ENCODE results near the gene ZNF670. TPM values are rescaled to one million over a fixed set of nuclear protein-coding genes. Genes with fewer than 3 reads are reported as not detected.

Gene ZNF670
- total RNA-seq, 1 donor from 2014 or later: 38.4 TPM

- H3K36me3 ChIP-seq: peaks cover 18% of the 10 kb centered on the region
- no peak overlapping the region for H3K4me3 ChIP-seq
- no peaks in the 10 kb centered on the region for H3K4me1 ChIP-seq
- H3K4me3 Mint-ChIP-seq: no peak overlapping the region
- peaks cover 3% of the 10 kb centered on the region for H3K27me3 Mint-ChIP-seq (ENCODE audit: insufficient read depth, low read depth)
- H3K79me2 ChIP-seq (ENCODE audit: low read depth): peaks cover 98% of the 10 kb centered on the region
- H3K27ac ChIP-seq: no peak overlapping the region
- TF ChIP-seq, protein P1, sequence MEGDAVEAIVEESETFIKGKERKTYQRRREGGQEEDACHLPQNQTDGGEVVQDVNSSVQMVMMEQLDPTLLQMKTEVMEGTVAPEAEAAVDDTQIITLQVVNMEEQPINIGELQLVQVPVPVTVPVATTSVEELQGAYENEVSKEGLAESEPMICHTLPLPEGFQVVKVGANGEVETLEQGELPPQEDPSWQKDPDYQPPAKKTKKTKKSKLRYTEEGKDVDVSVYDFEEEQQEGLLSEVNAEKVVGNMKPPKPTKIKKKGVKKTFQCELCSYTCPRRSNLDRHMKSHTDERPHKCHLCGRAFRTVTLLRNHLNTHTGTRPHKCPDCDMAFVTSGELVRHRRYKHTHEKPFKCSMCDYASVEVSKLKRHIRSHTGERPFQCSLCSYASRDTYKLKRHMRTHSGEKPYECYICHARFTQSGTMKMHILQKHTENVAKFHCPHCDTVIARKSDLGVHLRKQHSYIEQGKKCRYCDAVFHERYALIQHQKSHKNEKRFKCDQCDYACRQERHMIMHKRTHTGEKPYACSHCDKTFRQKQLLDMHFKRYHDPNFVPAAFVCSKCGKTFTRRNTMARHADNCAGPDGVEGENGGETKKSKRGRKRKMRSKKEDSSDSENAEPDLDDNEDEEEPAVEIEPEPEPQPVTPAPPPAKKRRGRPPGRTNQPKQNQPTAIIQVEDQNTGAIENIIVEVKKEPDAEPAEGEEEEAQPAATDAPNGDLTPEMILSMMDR (IDR thresholded peaks at IDR 0.05): no peak
- TF ChIP-seq EZH2phosphoT487 (IDR thresholded peaks at IDR 0.05) (no peak), EZH2 (IDR thresholded peaks at IDR 0.05) (no peak)
- H3K9me3 Mint-ChIP-seq: peaks cover 77% of the 10 kb centered on the region
- H3K36me3 Mint-ChIP-seq: peaks cover 47% of the 10 kb centered on the region
- H2AFZ ChIP-seq (replicated peaks): no peak overlapping the region
- DNase-seq (ENCODE audit: low spot score): no peak
- no peak overlapping the region for H3K4me2 ChIP-seq
- no peaks in the 10 kb centered on the region for H3K4me1 Mint-ChIP-seq
- H3K27me3 ChIP-seq: no peaks in the 10 kb centered on the region
- no peak overlapping the region for H3K9ac ChIP-seq
- no peak overlapping the region for H3K27ac Mint-ChIP-seq
- no peaks in the 10 kb centered on the region for H3F3A ChIP-seq (ENCODE audit: low read depth)
- H4K20me1 ChIP-seq (ENCODE audit: low read depth): no peaks in the 10 kb centered on the region
- H3K9me3 ChIP-seq (ENCODE audit: low read depth): peaks cover 30% of the 10 kb centered on the region
Measured at GRCh38 chr1:247070645-247071044, 8.0 kb downstream of the ZNF670 start.

- H3K27ac ChIP-seq: no peak overlapping the region
- no peak overlapping the region for H3K4me3 ChIP-seq
- no peaks in the 10 kb centered on the region for H4K20me1 ChIP-seq (ENCODE audit: low read depth)
- peaks cover 86% of the 10 kb centered on the region for H3K9me3 Mint-ChIP-seq
- peaks cover 9% of the 10 kb centered on the region for H3K9me3 ChIP-seq (ENCODE audit: low read depth)
- H3K36me3 Mint-ChIP-seq: peaks cover 52% of the 10 kb centered on the region
- no peaks in the 10 kb centered on the region for H3K27me3 ChIP-seq
- TF ChIP-seq EZH2 (IDR thresholded peaks at IDR 0.05) (no peak), EZH2phosphoT487 (IDR thresholded peaks at IDR 0.05) (no peak)
- TF ChIP-seq, protein P1 (IDR thresholded peaks at IDR 0.05): no peak
- H3K27ac Mint-ChIP-seq: no peak overlapping the region
- H3K4me1 Mint-ChIP-seq: no peaks in the 10 kb centered on the region
- H3K79me2 ChIP-seq (ENCODE audit: low read depth): peaks cover 96% of the 10 kb centered on the region
- no peak overlapping the region for H3K4me3 Mint-ChIP-seq
- no peak for DNase-seq (ENCODE audit: low spot score)
- peaks cover 9% of the 10 kb centered on the region for H3K36me3 ChIP-seq
- no peak overlapping the region for H3K4me2 ChIP-seq
- no peak overlapping the region for H2AFZ ChIP-seq (replicated peaks)
- no peaks in the 10 kb centered on the region for H3K4me1 ChIP-seq
- H3K9ac ChIP-seq: no peak overlapping the region
- peaks cover 3% of the 10 kb centered on the region for H3K27me3 Mint-ChIP-seq (ENCODE audit: insufficient read depth, low read depth)
- no peaks in the 10 kb centered on the region for H3F3A ChIP-seq (ENCODE audit: low read depth)
Measured at GRCh38 chr1:247064304-247064703, 14.3 kb downstream of the ZNF670 start.

GRCh38 chr1:247060771-247061170, 17.8 kb downstream of the ZNF670 start:
- TF ChIP-seq EZH2phosphoT487 (IDR thresholded peaks at IDR 0.05) (no peak), EZH2 (IDR thresholded peaks at IDR 0.05) (no peak)
- TF ChIP-seq, protein P1 (IDR thresholded peaks at IDR 0.05): no peak
- Histone ChIP-seq H4K20me1 (ENCODE audit: low read depth) (no peaks in the 10 kb centered on the region), H2AFZ (replicated peaks) (no peak overlapping the region), H3K4me1 (no peaks in the 10 kb centered on the region), H3K9me3 (ENCODE audit: low read depth) (peaks cover 37% of the 10 kb centered on the region), H3K27me3 (no peaks in the 10 kb centered on the region), H3K27ac (no peak overlapping the region), H3K36me3 (peaks cover 22% of the 10 kb centered on the region), H3K4me3 (no peak overlapping the region), H3K79me2 (ENCODE audit: low read depth) (peaks cover 98% of the 10 kb centered on the region), H3K9ac (no peak overlapping the region), H3F3A (ENCODE audit: low read depth) (no peaks in the 10 kb centered on the region), H3K4me2 (no peak overlapping the region)
- no peak for DNase-seq (ENCODE audit: low spot score)
- peaks cover 55% of the 10 kb centered on the region for H3K36me3 Mint-ChIP-seq
- H3K4me3 Mint-ChIP-seq: no peak overlapping the region
- no peaks in the 10 kb centered on the region for H3K4me1 Mint-ChIP-seq
- no peaks in the 10 kb centered on the region for H3K27me3 Mint-ChIP-seq (ENCODE audit: insufficient read depth, low read depth)
- H3K27ac Mint-ChIP-seq: no peak overlapping the region
- peaks cover 87% of the 10 kb centered on the region for H3K9me3 Mint-ChIP-seq
